CD8-positive, alpha-beta memory T cell (primary cell): ENCODE data around the gene DENND1B. TPM values are rescaled to one million over a fixed set of nuclear protein-coding genes. Genes with fewer than 3 reads are reported as not detected.

Source experiments
- CTCF ChIA-PET: fragments of 350-600 bp; sonication (Branson Sonifier 250); formaldehyde crosslinking; loops from one replicate; lab custom pipeline; 2021; ENCODE audit warnings: antibody characterized with exemption; lab: Charles Lee
- POLR2A ChIA-PET: fragments of 350-600 bp; sonication (Branson Sonifier 250); formaldehyde crosslinking; loops from one replicate; lab custom pipeline; 2021; ENCODE audit warnings: antibody characterized with exemption; lab: Charles Lee
- DNase-seq, 5 donors: peaks; one replicate each; pipeline versions ENCODE4 v3.0.0 to v3.0.0-alpha.2; 2020 to 2022; ENCODE audit warnings: mixed read lengths in 1 of 5
- H3K27ac ChIP-seq: one replicate; pipeline ENCODE4 v1.7.0; 2013; ENCODE audit warnings: low read depth, mild to moderate bottlenecking, low read length, moderate library complexity
- H3K27me3 ChIP-seq: 2 replicates; pipeline ENCODE4 v1.7.0; 2013; ENCODE audit warnings: low read length, mild to moderate bottlenecking; ENCODE audit not compliant: insufficient read depth, poor library complexity, severe bottlenecking
- H3K36me3 ChIP-seq: 2 replicates; pipeline ENCODE4 v1.7.0; 2013; ENCODE audit warnings: mild to moderate bottlenecking, low read length, moderate library complexity; ENCODE audit not compliant: insufficient read depth
- H3K4me1 ChIP-seq: 2 replicates; pipeline ENCODE4 v1.7.0; 2013; ENCODE audit warnings: mild to moderate bottlenecking, low read length, moderate library complexity; ENCODE audit not compliant: insufficient read depth
- H3K4me3 ChIP-seq: 2 replicates; pipeline ENCODE4 v1.7.0; 2013; ENCODE audit warnings: mild to moderate bottlenecking, low read length
- H3K9me3 ChIP-seq: 2 replicates; pipeline ENCODE4 v1.7.0; 2013; ENCODE audit warnings: mild to moderate bottlenecking, low read length
- H3K27ac Mint-ChIP-seq, 8 donors: one replicate each; pipeline ENCODE4 v1.8.0; 2020 to 2021; ENCODE audit warnings: mixed read lengths in 8 of 8, mild to moderate bottlenecking in 6 of 8, inconsistent platforms in 3 of 8, moderate library complexity in 3 of 8
- H3K27me3 Mint-ChIP-seq, 2 donors: one replicate each; pipeline ENCODE4 v1.8.0; 2020 to 2021; ENCODE audit warnings: mixed read lengths in 2 of 2, mild to moderate bottlenecking in 1 of 2, moderate library complexity in 1 of 2
- H3K36me3 Mint-ChIP-seq, 3 donors: one replicate each; pipeline ENCODE4 v1.8.0; 2020 to 2021; ENCODE audit warnings: mixed read lengths in 3 of 3, inconsistent platforms in 1 of 3, mild to moderate bottlenecking in 1 of 3
- H3K4me1 Mint-ChIP-seq, 3 donors: one replicate each; pipeline ENCODE4 v1.8.0; 2020 to 2021; ENCODE audit warnings: mixed read lengths in 3 of 3, inconsistent platforms in 1 of 3, mild to moderate bottlenecking in 1 of 3
- H3K4me3 Mint-ChIP-seq, 7 donors: one replicate each; pipeline ENCODE4 v1.8.0; 2020 to 2021; ENCODE audit warnings: mixed read lengths in 7 of 7, mild to moderate bottlenecking in 6 of 7, moderate library complexity in 4 of 7, inconsistent platforms in 2 of 7
- H3K9me3 Mint-ChIP-seq, 5 donors: one replicate each; pipeline ENCODE4 v1.8.0; 2020 to 2022; ENCODE audit warnings: mixed read lengths in 5 of 5, mild to moderate bottlenecking in 3 of 5, moderate library complexity in 2 of 5, inconsistent platforms in 1 of 5
- polyA plus RNA-seq: library from polyadenylated mRNA; unstranded; fragments of 300-500 nt; fragmentation: Illumina TruSeq; gene quantifications from one replicate; pipeline ENCODE4 v1.2.3, GENCODE V29; 2021
- total RNA-seq, 2 experiments: library from RNA; stranded (reverse); gene quantifications; one replicate each; pipeline ENCODE4 v1.2.3, GENCODE V29; 2021

Gene DENND1B
- total and polyA plus RNA-seq, 3 experiments from 2014 or later, result 10.6 to 14.8 (median 12.0) TPM

GRCh38 chr1:197750366-197750765 lies 24.9 kb downstream of the DENND1B start:
- DNase-seq, result no peak
- H3K4me3 Mint-ChIP-seq, result no peak overlapping the region
- Histone ChIP-seq H3K27ac (no peak overlapping the region), H3K36me3 (no peaks in the 10 kb centered on the region), H3K4me3 (no peak overlapping the region), H3K9me3 (no peaks in the 10 kb centered on the region), H3K27me3 (no peaks in the 10 kb centered on the region), H3K4me1 (peaks cover 4% of the 10 kb centered on the region)
- peaks cover 0 to 4% (median 0%) of the 10 kb centered on the region in 5 donors for H3K9me3 Mint-ChIP-seq
- ChIA-PET POLR2A (no interaction called here), CTCF (no interaction called here)
- H3K27me3 Mint-ChIP-seq, result no peaks in the 10 kb centered on the region
- H3K36me3 Mint-ChIP-seq, result peaks cover 17 to 26% (median 23%) of the 10 kb centered on the region in 3 donors
- H3K27ac Mint-ChIP-seq, result peak overlapping the region in 2 of 8 donors; percentile 47 to 54
- H3K4me1 Mint-ChIP-seq, result peaks cover 31 to 64% (median 59%) of the 10 kb centered on the region in 3 donors

- H3K9me3 Mint-ChIP-seq, result no peaks in the 10 kb centered on the region
- H3K36me3 ChIP-seq, result no peaks in the 10 kb centered on the region
- H3K36me3 Mint-ChIP-seq, result peaks cover 11 to 17% (median 11%) of the 10 kb centered on the region in 3 donors
- DNase-seq, result no peak
- ChIA-PET CTCF (no interaction called here), POLR2A (no interaction called here)
- peak overlapping the region in 1 of 8 donors; percentile 39 for H3K27ac Mint-ChIP-seq
- H3K4me1 Mint-ChIP-seq, result peaks cover 48 to 91% (median 86%) of the 10 kb centered on the region in 3 donors
- H3K4me3 Mint-ChIP-seq, result no peak overlapping the region
- no peaks in the 10 kb centered on the region for H3K27me3 Mint-ChIP-seq
- no peak overlapping the region for H3K27ac ChIP-seq
- H3K9me3 ChIP-seq, result no peaks in the 10 kb centered on the region
- H3K27me3 ChIP-seq, result no peaks in the 10 kb centered on the region
- peaks cover 9% of the 10 kb centered on the region for H3K4me1 ChIP-seq
- no peak overlapping the region for H3K4me3 ChIP-seq
These were observed 29.4 kb downstream of the DENND1B start for GRCh38 chr1:197745911-197746310.

DNA sequence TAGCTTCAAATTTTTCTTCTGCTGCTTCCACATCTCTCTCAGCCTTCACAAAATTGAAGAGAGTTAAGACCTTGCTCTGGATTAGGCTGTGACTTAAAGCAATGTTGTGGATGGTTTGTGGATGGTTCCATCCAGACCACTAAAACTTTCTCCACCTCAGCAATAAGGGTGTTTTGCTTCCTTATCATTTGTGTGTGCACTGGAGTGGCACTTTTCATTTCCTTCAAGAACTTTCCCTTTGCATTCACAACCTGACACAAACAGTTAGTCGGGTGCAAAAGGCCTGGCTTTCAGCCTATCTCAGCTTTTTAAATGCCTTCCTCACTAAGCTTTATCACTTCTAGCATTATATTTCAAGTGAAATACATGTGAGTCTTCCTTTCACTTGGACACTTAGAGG lies 30.3 kb downstream of the DENND1B start:
- Mint-ChIP-seq H3K9me3 (no peaks in the 10 kb centered on the region), H3K4me3 (no peak overlapping the region), H3K36me3 (peaks cover 11 to 17% (median 11%) of the 10 kb centered on the region in 3 donors), H3K4me1 (peaks cover 44 to 90% (median 84%) of the 10 kb centered on the region in 3 donors), H3K27me3 (no peaks in the 10 kb centered on the region), H3K27ac (peak overlapping the region in 1 of 8 donors; percentile 0)
- Histone ChIP-seq H3K4me3 (no peak overlapping the region), H3K27me3 (no peaks in the 10 kb centered on the region), H3K9me3 (no peaks in the 10 kb centered on the region), H3K27ac (no peak overlapping the region), H3K4me1 (peaks cover 8% of the 10 kb centered on the region), H3K36me3 (no peaks in the 10 kb centered on the region)
- CTCF ChIA-PET, result no interaction called here
- DNase-seq, result no peak
- POLR2A ChIA-PET, result no interaction called here

DNA sequence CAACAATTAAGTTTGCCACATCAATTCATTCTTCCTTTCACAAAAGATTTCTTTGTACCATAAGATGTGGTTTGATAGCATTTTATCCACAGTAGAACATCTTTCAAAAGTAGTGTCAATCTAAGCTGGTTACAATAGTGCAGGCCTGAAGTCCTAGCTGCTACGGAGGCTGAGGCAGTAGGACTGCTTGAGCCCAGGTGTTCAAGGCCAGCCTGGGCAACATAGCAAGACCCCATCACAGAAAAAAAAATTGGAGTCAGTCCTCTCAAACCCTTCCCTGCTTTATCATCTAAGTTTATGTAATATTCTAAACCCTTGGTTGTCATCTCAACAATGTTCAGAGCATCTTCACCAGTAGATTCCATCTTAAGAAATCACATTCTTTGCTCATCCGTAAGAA lies 31.7 kb downstream of the DENND1B start:
- H3K36me3 Mint-ChIP-seq, result peaks cover 11 to 17% (median 11%) of the 10 kb centered on the region in 3 donors
- no peaks in the 10 kb centered on the region for H3K27me3 Mint-ChIP-seq
- peak overlapping the region in 1 of 7 donors; percentile 33 for H3K4me3 Mint-ChIP-seq
- H3K9me3 ChIP-seq, result no peaks in the 10 kb centered on the region
- H3K36me3 ChIP-seq, result no peaks in the 10 kb centered on the region
- peaks cover 18% of the 10 kb centered on the region for H3K4me1 ChIP-seq
- ChIA-PET CTCF (no interaction called here), POLR2A (no interaction called here)
- peaks cover 51 to 93% (median 85%) of the 10 kb centered on the region in 3 donors for H3K4me1 Mint-ChIP-seq
- H3K27me3 ChIP-seq, result no peaks in the 10 kb centered on the region
- no peaks in the 10 kb centered on the region for H3K9me3 Mint-ChIP-seq
- H3K27ac Mint-ChIP-seq, result no peak overlapping the region
- H3K27ac ChIP-seq, result no peak overlapping the region
- no peak for DNase-seq
- no peak overlapping the region for H3K4me3 ChIP-seq

GRCh38 chr1:197740992-197741391 lies 34.3 kb downstream of the DENND1B start:
- H3K4me1 ChIP-seq, result peaks cover 19% of the 10 kb centered on the region
- DNase-seq, result no peak
- H3K27ac ChIP-seq, result no peak overlapping the region
- no peaks in the 10 kb centered on the region for H3K27me3 Mint-ChIP-seq
- no peaks in the 10 kb centered on the region for H3K27me3 ChIP-seq
- H3K4me3 Mint-ChIP-seq, result no peak overlapping the region
- H3K9me3 Mint-ChIP-seq, result no peaks in the 10 kb centered on the region
- CTCF ChIA-PET, result no interaction called here
- H3K4me1 Mint-ChIP-seq, result peaks cover 62 to 90% (median 82%) of the 10 kb centered on the region in 3 donors
- no peak overlapping the region for H3K4me3 ChIP-seq
- H3K36me3 ChIP-seq, result no peaks in the 10 kb centered on the region
- H3K27ac Mint-ChIP-seq, result no peak overlapping the region
- H3K9me3 ChIP-seq, result no peaks in the 10 kb centered on the region
- POLR2A ChIA-PET, result no interaction called here
- no peaks in the 10 kb centered on the region for H3K36me3 Mint-ChIP-seq

- Histone ChIP-seq H3K27me3 (no peaks in the 10 kb centered on the region), H3K4me3 (no peak overlapping the region), H3K4me1 (peaks cover 19% of the 10 kb centered on the region), H3K9me3 (no peaks in the 10 kb centered on the region), H3K36me3 (no peaks in the 10 kb centered on the region), H3K27ac (no peak overlapping the region)
- Mint-ChIP-seq H3K4me1 (peaks cover 61 to 76% (median 75%) of the 10 kb centered on the region in 3 donors), H3K27ac (peak overlapping the region in 1 of 8 donors; percentile 50), H3K4me3 (peak overlapping the region in 1 of 7 donors; percentile 55), H3K36me3 (peaks cover 0 to 5% (median 3%) of the 10 kb centered on the region in 3 donors), H3K27me3 (no peaks in the 10 kb centered on the region), H3K9me3 (no peaks in the 10 kb centered on the region)
- DNase-seq, result no peak
- CTCF ChIA-PET, result no interaction called here
- POLR2A ChIA-PET, result no interaction called here
These were observed 36.4 kb downstream of the DENND1B start for GRCh38 chr1:197738927-197739326.

DNA sequence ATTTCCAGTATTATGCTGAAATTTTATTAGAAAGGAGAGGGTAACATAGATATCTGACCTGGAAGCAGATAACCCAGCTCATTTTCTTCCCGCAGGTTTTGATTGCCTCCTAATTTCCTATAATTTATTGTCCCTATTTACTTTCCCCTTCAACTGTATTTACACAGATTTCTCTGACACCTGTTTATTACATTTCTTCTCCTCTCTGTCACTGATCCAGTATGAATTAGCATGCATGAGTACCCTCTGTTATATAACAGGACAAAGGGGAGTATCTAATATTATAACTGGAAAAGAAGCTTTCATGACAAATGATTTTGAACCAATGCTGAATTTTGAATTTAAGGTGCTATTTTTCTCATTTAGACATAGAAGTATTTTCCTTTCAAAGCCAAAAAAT lies 37.4 kb downstream of the DENND1B start:
- CTCF ChIA-PET, result no interaction called here

GRCh38 chr1:197736685-197737084 lies 38.6 kb downstream of the DENND1B start:
- H3K36me3 Mint-ChIP-seq, result peaks cover 0 to 9% (median 7%) of the 10 kb centered on the region in 3 donors
- no peaks in the 10 kb centered on the region for H3K36me3 ChIP-seq
- no peaks in the 10 kb centered on the region for H3K27me3 ChIP-seq
- ChIA-PET CTCF (interaction anchor here (1.0 to 1.1 kb wide), 2 partner anchors 12 to 32 kb away, joined by 3 read pairs; no protein-coding TSS in a partner anchor), POLR2A (no interaction called here)
- no peak overlapping the region for H3K27ac Mint-ChIP-seq
- no peak overlapping the region for H3K27ac ChIP-seq
- H3K27me3 Mint-ChIP-seq, result no peaks in the 10 kb centered on the region
- H3K9me3 Mint-ChIP-seq, result no peaks in the 10 kb centered on the region
- peaks cover 63 to 74% (median 73%) of the 10 kb centered on the region in 3 donors for H3K4me1 Mint-ChIP-seq
- no peak for DNase-seq
- H3K4me3 ChIP-seq, result no peak overlapping the region
- H3K4me1 ChIP-seq, result peaks cover 14% of the 10 kb centered on the region
- no peak overlapping the region for H3K4me3 Mint-ChIP-seq
- no peaks in the 10 kb centered on the region for H3K9me3 ChIP-seq

More for the DNA sequence above, 37.4 kb downstream of the DENND1B start:
- Histone ChIP-seq H3K36me3 (no peaks in the 10 kb centered on the region), H3K27me3 (no peaks in the 10 kb centered on the region), H3K4me3 (no peak overlapping the region), H3K9me3 (no peaks in the 10 kb centered on the region), H3K27ac (no peak overlapping the region), H3K4me1 (peaks cover 14% of the 10 kb centered on the region)
- POLR2A ChIA-PET, result no interaction called here
- Mint-ChIP-seq H3K27ac (no peak overlapping the region), H3K36me3 (peaks cover 0 to 7% (median 3%) of the 10 kb centered on the region in 3 donors), H3K4me3 (no peak overlapping the region), H3K27me3 (no peaks in the 10 kb centered on the region), H3K4me1 (peaks cover 61 to 75% (median 71%) of the 10 kb centered on the region in 3 donors), H3K9me3 (no peaks in the 10 kb centered on the region)
- no peak for DNase-seq
